ENCODE data around the gene RCE1. TPM values are rescaled to one million over a fixed set of nuclear protein-coding genes. Genes with fewer than 3 reads are reported as not detected.

Gene RCE1
- total RNA-seq, 2 donors from 2014 or later, result 27.2 to 29.6 TPM

DNA sequence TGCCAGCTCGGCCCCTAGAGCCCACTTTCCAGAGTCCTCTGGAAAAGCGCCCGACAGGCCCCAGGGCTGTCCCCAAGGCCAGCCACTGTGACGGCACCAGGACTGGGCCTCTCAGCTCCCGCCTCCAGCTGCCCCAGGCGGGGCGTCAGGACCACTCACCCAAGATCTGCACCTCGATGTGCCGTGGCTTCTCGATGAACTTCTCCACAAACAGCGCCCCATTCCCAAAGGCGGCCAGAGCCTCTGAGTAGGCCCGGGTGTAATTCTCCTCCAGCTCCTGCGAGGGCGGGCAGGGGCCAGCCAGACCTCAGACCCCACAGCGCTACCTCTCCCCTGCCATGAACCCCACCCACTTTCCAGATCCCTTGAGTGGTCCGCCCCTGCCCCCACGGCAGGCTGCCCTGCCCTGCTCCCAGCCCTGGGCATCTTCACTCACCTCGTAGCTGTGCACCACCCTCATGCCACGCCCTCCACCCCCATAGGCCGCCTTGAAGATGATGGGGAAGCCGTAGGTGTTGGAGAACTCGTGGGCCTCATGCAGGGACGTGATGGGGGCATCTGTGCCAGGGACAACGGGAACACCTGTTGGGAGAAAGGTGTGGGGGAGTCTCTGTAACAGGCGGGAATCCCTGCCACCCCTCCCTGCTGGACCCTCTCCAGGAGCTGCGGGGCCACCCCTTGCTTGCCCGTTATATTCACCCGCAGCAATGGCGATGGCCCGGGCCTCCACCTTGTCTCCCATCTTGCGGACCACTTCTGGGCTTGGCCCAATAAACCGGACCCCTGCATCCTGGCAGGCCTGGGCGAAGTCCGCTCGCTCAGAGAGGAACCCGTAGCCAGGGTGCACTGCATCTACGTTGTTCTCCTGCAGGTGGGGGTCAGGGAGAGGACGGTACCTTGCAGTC is 27.6 kb downstream of the RCE1 start:
- Mint-ChIP-seq H3K9me3 (no peaks in the 10 kb centered on the region), H3K27ac (no peak overlapping the region), H3K36me3 (ENCODE audit: insufficient read depth in 2 of 2) (no peaks in the 10 kb centered on the region), H3K4me1 (ENCODE audit: low read depth) (peaks cover 14% of the 10 kb centered on the region), H3K27me3 (ENCODE audit: low read depth) (no peaks in the 10 kb centered on the region), H3K4me3 (no peak overlapping the region)
- DNase-seq (no peak), ATAC-seq (replicated peaks in 1 of 2) (no peak)

DNA sequence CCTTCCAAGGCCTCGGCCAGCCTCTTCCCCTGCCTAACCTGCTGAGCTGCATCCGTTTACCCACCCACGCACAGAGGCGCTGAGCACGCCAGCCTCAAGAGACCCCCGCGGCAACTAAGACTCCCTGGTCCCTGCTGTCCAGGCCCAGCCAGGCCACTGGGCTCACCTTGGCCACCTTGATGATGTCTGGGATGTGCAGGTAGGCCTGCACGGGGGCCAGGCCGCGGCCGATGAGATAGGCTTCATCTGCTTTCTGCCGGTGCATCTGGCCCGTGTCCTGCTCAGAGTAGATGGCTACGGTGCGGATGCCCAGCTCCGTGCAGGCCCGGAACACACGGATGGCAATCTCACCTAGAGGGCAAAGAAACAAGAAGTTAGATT is 28.3 kb downstream of the RCE1 start:
- Mint-ChIP-seq H3K9me3 (no peaks in the 10 kb centered on the region), H3K36me3 (ENCODE audit: insufficient read depth in 2 of 2) (no peaks in the 10 kb centered on the region), H3K4me3 (no peak overlapping the region), H3K4me1 (ENCODE audit: low read depth) (peaks cover 14% of the 10 kb centered on the region), H3K27ac (no peak overlapping the region), H3K27me3 (ENCODE audit: low read depth) (no peaks in the 10 kb centered on the region)
- no peak for DNase-seq
- ATAC-seq (replicated peaks in 1 of 2), result no peak

DNA sequence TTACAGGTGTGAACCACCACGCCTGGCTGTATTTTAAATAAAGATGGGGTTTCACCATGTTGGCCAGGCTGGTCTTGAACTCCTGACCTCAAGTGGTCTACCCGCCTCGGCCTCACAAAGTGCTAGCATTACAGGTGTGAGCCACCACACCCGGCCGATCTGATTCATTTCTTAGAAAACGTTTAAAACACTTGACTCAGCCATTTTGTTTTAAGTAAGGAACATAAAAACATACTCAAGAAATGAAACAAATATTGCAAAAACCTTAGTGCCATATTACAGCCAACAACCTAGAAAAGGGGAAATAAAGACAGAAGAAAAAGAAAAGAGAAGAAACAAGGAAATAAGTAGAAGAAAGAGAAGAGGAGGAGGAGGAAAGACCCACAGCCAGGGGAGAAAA is 31.0 kb downstream of the RCE1 start:
- ATAC-seq (replicated peaks in 1 of 2), result no peak
- Mint-ChIP-seq H3K27me3 (ENCODE audit: low read depth) (no peaks in the 10 kb centered on the region), H3K4me3 (no peak overlapping the region), H3K9me3 (no peaks in the 10 kb centered on the region), H3K36me3 (ENCODE audit: insufficient read depth in 2 of 2) (no peaks in the 10 kb centered on the region), H3K27ac (peak overlapping the region; percentile 53), H3K4me1 (ENCODE audit: low read depth) (peaks cover 4% of the 10 kb centered on the region)
- no peak for DNase-seq

DNA sequence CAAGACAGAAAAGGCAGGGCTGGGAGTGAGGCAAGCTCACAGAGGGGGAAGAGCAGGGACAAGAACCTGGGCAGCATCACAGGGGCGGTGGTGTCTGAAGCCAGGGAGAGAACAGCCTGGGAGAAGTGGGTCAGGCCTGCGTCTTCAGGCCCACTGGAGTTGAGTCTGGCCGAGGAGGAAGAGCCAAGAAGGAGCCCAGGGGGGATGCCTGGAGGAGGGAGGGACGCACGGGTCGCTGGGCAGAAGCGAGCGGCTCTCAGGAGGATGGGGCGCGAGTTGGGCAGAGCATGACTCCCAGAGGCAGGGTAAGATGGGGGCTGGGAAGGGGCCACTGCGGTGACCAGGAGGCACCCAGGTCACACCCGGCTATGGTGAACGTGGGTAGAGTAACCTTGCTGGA is 32.1 kb downstream of the RCE1 start:
- DNase-seq (no peak), ATAC-seq (replicated peaks in 1 of 2) (no peak)
- no peaks in the 10 kb centered on the region for H3K27me3 Mint-ChIP-seq (ENCODE audit: low read depth)
- H3K9me3 Mint-ChIP-seq, result no peaks in the 10 kb centered on the region
- peaks cover 5% of the 10 kb centered on the region for H3K4me1 Mint-ChIP-seq (ENCODE audit: low read depth)
- H3K4me3 Mint-ChIP-seq, result no peak overlapping the region
- H3K36me3 Mint-ChIP-seq (ENCODE audit: insufficient read depth in 2 of 2), result no peaks in the 10 kb centered on the region
- H3K27ac Mint-ChIP-seq, result no peak overlapping the region

DNA sequence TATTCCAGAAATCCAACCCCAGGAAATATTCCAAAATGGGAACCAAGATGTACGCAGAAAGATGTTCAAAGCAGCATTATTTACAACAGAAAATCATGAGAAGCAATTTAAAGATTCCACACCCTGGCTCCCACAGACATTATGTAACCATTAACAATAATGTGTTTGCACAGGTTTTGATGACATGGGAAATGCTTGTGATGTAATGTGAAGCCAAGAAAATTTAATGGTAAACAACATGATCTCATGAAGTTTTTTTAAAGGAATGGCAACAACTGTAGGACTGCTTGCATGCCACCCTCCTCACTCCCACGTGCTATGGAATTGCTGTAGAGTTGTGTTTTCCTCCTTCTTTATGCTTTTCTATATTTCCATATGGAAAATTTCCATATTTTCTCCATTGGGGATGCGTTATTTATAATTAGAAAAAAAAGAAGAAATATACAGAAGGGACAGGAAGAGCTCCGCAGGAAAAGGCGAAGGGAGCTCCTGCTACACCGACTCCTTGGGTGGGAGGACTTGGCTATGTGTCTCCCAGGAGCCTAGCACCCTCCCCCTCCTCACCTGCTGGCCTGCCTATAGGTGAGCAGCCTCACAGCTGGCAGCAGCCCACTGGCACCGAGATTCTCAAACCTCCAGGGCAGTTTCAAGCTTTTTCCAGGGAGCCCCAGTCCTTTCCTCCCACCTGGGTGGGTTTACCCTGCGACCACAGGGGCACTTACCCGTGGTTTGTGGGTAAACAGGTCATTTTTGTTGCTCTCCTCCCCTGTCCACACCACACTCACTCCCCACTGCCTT is 34.5 kb downstream of the RCE1 start:
- ATAC-seq (replicated peaks in 1 of 2) (no peak), DNase-seq (no peak)
- H3K36me3 Mint-ChIP-seq (ENCODE audit: insufficient read depth in 2 of 2), result no peaks in the 10 kb centered on the region
- H3K27me3 Mint-ChIP-seq (ENCODE audit: low read depth), result no peaks in the 10 kb centered on the region
- no peak overlapping the region for H3K27ac Mint-ChIP-seq
- H3K4me1 Mint-ChIP-seq (ENCODE audit: low read depth), result peaks cover 11% of the 10 kb centered on the region
- no peak overlapping the region for H3K4me3 Mint-ChIP-seq
- no peaks in the 10 kb centered on the region for H3K9me3 Mint-ChIP-seq

DNA sequence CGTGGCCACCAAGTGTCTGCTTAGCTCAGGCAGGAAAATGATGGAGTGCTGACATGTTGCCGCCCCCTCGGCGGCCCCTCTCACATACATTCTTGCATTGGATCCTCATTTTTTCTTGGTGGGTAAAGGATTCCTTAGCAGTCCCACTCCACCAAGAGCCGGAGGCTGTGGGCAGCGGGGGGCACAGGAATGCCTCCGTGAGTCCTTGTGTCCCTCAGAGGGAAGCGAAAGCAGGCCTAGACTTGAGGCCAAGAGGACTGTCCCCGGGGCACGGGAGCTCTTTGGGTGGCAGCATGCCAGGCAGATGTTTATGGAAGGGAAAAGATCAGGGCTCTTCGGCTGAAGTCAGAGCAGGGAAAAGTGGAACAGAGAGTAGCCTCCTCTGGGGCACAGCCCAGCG is 35.2 kb downstream of the RCE1 start:
- Mint-ChIP-seq H3K4me1 (ENCODE audit: low read depth) (peaks cover 11% of the 10 kb centered on the region), H3K4me3 (no peak overlapping the region), H3K27me3 (ENCODE audit: low read depth) (no peaks in the 10 kb centered on the region), H3K9me3 (no peaks in the 10 kb centered on the region), H3K27ac (no peak overlapping the region), H3K36me3 (ENCODE audit: insufficient read depth in 2 of 2) (no peaks in the 10 kb centered on the region)
- DNase-seq, result no peak
- ATAC-seq (replicated peaks in 1 of 2), result no peak

DNA sequence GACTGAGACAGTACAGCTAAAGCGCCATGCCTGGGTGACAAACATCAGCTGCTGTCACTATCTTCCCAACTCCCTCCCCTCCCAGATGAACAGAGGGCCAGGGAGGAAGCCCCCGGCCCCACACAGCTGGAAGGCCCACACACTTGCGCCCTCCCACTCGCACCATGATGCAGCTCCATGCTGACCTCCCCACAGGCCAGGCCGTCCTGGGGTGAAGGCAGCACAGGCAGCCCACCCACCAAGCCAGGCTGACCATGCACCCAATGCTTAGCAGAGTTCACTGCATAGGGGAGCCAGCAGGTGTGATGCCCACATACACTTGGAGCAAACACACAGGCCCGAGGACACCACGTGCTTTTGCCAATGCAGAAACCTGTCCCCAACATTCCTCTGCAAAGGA is 35.8 kb downstream of the RCE1 start:
- Mint-ChIP-seq H3K4me1 (ENCODE audit: low read depth) (peaks cover 11% of the 10 kb centered on the region), H3K27me3 (ENCODE audit: low read depth) (no peaks in the 10 kb centered on the region), H3K4me3 (no peak overlapping the region), H3K36me3 (ENCODE audit: insufficient read depth in 2 of 2) (no peaks in the 10 kb centered on the region), H3K27ac (no peak overlapping the region), H3K9me3 (no peaks in the 10 kb centered on the region)
- no peak for DNase-seq
- ATAC-seq (replicated peaks in 1 of 2), result no peak

DNA sequence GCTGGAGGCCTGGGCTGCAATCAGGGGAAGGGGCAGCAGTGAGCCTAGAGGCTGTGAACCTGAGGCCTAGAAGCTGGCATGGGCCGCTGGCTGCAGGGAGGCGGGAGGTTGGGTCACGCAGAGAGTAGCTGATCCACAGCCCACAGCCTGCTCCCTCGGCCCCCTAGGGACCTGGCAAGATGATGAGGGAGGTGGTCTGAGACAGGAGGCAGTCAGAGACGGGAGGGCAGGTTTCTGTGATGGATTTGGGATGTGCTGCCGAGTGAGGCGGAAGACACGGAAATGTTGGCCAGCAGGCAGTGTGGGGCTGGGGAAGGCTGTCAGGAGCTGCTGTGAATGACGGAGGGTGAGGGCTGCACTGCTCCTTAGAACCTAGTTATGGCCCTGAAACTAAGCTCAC is 36.3 kb downstream of the RCE1 start:
- no peak overlapping the region for H3K4me3 Mint-ChIP-seq
- no peak for DNase-seq
- H3K36me3 Mint-ChIP-seq (ENCODE audit: insufficient read depth in 2 of 2), result no peaks in the 10 kb centered on the region
- H3K27ac Mint-ChIP-seq, result no peak overlapping the region
- no peaks in the 10 kb centered on the region for H3K9me3 Mint-ChIP-seq
- ATAC-seq (replicated peaks in 1 of 2), result no peak
- peaks cover 11% of the 10 kb centered on the region for H3K4me1 Mint-ChIP-seq (ENCODE audit: low read depth)
- no peaks in the 10 kb centered on the region for H3K27me3 Mint-ChIP-seq (ENCODE audit: low read depth)

DNA sequence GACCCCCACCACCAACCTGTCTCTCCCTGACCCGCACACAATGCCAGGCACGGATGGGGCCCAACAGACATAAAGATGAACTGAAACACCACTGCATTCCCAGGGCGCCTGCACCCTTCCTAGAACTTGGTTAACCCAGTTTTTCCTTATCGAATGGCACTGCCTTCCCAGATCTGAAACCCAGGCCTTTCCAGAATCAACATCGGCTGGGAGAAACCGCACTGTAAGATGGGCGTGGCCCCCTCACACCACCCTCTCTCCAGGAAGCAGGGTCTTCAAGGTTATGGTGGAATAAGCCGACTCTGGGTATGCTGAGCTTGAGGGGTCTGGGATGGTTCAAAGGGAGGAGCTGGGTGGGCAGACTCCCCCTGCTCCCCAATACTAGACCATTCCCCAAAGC is 36.8 kb downstream of the RCE1 start:
- no peaks in the 10 kb centered on the region for H3K36me3 Mint-ChIP-seq (ENCODE audit: insufficient read depth in 2 of 2)
- no peak overlapping the region for H3K27ac Mint-ChIP-seq
- H3K4me1 Mint-ChIP-seq (ENCODE audit: low read depth), result peaks cover 11% of the 10 kb centered on the region

DNA sequence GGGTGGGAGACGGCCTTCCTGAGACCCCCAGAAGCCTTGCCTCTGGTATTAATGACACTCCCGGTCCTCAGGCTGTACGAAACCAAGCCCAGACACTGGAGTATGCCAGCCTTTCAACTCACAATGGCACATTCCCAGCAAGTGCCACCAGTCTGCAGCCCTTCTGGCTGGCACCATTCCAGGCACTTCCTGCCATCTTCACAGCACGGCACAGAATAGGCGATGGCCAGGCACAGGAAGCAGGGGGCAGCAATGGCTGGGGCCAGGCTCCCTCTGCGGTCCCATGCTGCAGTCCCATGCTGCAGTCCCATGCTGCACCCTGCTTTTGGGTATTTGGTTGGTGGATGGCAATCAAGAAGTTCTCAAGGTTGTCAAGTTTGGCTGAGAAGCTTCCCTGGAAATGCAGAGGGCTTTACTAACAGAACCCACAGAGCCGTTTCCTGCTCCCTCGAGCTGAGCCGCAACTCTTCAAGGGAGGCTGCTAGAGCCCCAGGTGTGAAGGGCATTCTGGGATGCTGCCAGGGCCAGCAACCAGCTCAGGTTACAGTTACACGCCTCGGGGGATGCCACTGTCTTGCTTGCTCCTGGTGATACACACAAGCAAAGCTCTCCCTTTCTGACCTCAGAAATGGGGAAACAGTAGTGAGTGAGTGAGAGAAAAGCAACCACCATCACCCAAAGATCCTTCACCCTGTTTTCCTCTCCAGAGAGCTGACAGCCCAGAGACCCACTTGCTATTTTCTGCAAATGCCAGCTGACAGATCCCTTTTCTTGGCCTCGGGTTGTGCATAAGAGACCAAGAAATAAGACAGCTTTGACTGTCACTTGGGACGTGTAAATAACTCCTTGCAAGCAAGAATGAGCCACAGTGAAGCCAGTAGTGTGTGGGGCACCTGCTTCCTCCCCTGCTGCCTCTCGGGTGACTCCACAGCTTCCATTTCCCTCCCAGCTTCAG is 37.5 kb downstream of the RCE1 start:
- H3K4me3 Mint-ChIP-seq, result no peak overlapping the region
- H3K27ac Mint-ChIP-seq, result no peak overlapping the region
- ATAC-seq (replicated peaks in 1 of 2) (peak in 1 of 2 donors; percentile 41), DNase-seq (no peak)
- no peaks in the 10 kb centered on the region for H3K9me3 Mint-ChIP-seq
- H3K36me3 Mint-ChIP-seq (ENCODE audit: insufficient read depth in 2 of 2), result no peaks in the 10 kb centered on the region
- no peaks in the 10 kb centered on the region for H3K27me3 Mint-ChIP-seq (ENCODE audit: low read depth)
- peaks cover 11% of the 10 kb centered on the region for H3K4me1 Mint-ChIP-seq (ENCODE audit: low read depth)

More for the DNA sequence above, 36.8 kb downstream of the RCE1 start:
- DNase-seq, result no peak
- H3K9me3 Mint-ChIP-seq, result no peaks in the 10 kb centered on the region
- no peak overlapping the region for H3K4me3 Mint-ChIP-seq
- H3K27me3 Mint-ChIP-seq (ENCODE audit: low read depth), result no peaks in the 10 kb centered on the region
- no peak for ATAC-seq (replicated peaks in 1 of 2)

DNA sequence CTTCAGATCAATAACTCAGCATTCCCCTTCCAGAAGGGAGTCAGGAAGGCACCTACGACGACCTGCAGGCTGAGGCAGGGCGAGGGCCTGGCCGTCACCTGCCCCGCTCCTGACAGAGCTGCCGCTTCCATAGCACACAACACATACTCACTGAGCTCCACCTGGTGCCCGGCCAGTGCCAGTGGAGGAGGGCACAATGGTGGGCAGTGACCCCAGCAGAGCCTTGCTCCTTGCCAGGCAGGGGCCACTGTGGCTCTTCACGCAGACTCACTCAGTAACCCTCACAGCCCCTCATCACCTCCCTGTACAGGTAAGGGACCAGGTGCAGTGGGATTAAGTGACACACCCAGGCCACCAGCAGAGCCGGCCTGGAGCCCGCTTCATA is 38.2 kb downstream of the RCE1 start:
- H3K9me3 Mint-ChIP-seq, result no peaks in the 10 kb centered on the region
- ATAC-seq (replicated peaks in 1 of 2) (no peak), DNase-seq (no peak)
- H3K4me3 Mint-ChIP-seq, result no peak overlapping the region
- no peaks in the 10 kb centered on the region for H3K36me3 Mint-ChIP-seq (ENCODE audit: insufficient read depth in 2 of 2)
- H3K27ac Mint-ChIP-seq, result no peak overlapping the region
- H3K4me1 Mint-ChIP-seq (ENCODE audit: low read depth), result peaks cover 11% of the 10 kb centered on the region
- no peaks in the 10 kb centered on the region for H3K27me3 Mint-ChIP-seq (ENCODE audit: low read depth)

DNA sequence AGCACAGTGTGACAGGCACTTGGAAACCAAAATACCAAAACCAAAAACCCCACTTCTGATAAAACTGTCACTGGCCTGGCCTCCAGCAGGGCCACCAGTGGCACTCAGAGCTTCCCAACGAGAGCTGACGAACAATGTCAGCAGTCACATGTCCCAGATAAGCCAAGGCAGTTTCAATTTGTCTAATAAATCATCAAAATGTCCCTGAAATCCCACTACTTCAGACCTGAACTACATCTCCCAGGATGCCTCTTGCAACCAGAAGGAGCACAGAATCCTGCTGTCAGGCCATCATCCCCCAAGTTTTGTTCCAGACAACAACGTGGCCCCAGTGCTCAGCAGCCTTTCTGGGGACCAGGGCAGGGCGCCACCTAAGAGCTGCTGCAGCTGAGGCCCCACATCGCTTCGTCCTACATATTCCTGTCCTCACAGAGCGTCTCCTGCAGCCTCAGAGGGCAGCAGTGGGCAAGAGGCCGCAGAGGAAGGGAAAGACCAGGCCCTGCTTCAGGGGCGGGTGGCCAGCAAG is 38.7 kb downstream of the RCE1 start:
- H3K4me3 Mint-ChIP-seq, result no peak overlapping the region
- no peak overlapping the region for H3K27ac Mint-ChIP-seq
- DNase-seq (no peak), ATAC-seq (replicated peaks in 1 of 2) (no peak)
- no peaks in the 10 kb centered on the region for H3K9me3 Mint-ChIP-seq
- H3K27me3 Mint-ChIP-seq (ENCODE audit: low read depth), result no peaks in the 10 kb centered on the region
- no peaks in the 10 kb centered on the region for H3K36me3 Mint-ChIP-seq (ENCODE audit: insufficient read depth in 2 of 2)
- H3K4me1 Mint-ChIP-seq (ENCODE audit: low read depth), result peaks cover 11% of the 10 kb centered on the region

All from activated T-cell treated with anti-CD3 and anti-CD28 coated beads, Interleukin-2, amount 50 U/mL, for 72 hours (primary cell).